Upper lobe of left lung (tissue), 6 donors: ENCODE results near the gene CLSTN2. TPM values are rescaled to one million over a fixed set of nuclear protein-coding genes. Genes with fewer than 3 reads are reported as not detected.

Experiments
- ATAC-seq, 2 donors: fragments of 200-7000 bp; cut with Tn5 transposase; one replicate each; pipeline ENCODE4 v1.9.1; 2022; ENCODE audit warnings: mild to moderate bottlenecking in 2 of 2, moderate library complexity in 2 of 2; ENCODE audit not compliant: low FRiP score in 2 of 2
- DNase-seq, 2 donors: peaks; one replicate each; pipeline ENCODE4 v3.0.0-alpha.2; 2019 to 2020
- H3K27ac ChIP-seq, 4 donors: fragments of 200-600 bp; sonication (generic); one replicate each; pipeline ENCODE4 v1.5.1; 2016 to 2019
- H3K27me3 ChIP-seq, 4 donors: fragments of 200-600 bp; sonication (generic); one replicate each; pipeline ENCODE4 v1.5.1; 2017 to 2019
- H3K36me3 ChIP-seq, 4 donors: fragments of 200-600 bp; sonication (generic); one replicate each; pipeline ENCODE4 v1.5.1; 2016 to 2019
- H3K4me1 ChIP-seq, 4 donors: fragments of 200-600 bp; sonication (generic); one replicate each; pipeline ENCODE4 v1.5.1; 2018 to 2019
- H3K4me3 ChIP-seq, 4 donors: fragments of 200-600 bp; sonication (generic); one replicate each; pipeline ENCODE4 v1.5.1; 2017 to 2019; ENCODE audit warnings: mild to moderate bottlenecking in 2 of 4, moderate library complexity in 1 of 4
- H3K9me3 ChIP-seq, 4 donors: fragments of 200-600 bp; sonication (generic); one replicate each; pipeline ENCODE4 v1.5.1; 2018 to 2019
- CTCF ChIP-seq, 6 experiments: fragments of 450-650 bp in 4 of 6; fragments of 200-600 bp in 2 of 6; sonication (generic) in 2 of 6; IDR thresholded peaks; one replicate each; pipeline ENCODE4 v1.5.1; 2016 to 2019; ENCODE audit warnings: antibody characterized with exemption in 6 of 6
- EP300 ChIP-seq, 4 donors: sonication (generic); formaldehyde crosslinking; IDR thresholded peaks; one replicate each; pipeline ENCODE4 v1.5.1; 2017; ENCODE audit warnings: antibody characterized with exemption in 4 of 4, control low read depth in 2 of 4
- POLR2A ChIP-seq, 4 donors: fragments of 450-650 bp; IDR thresholded peaks; one replicate each; pipeline ENCODE4 v1.5.1; 2016 to 2017; ENCODE audit warnings: antibody characterized with exemption in 4 of 4, mild to moderate bottlenecking in 2 of 4
- POLR2AphosphoS5 ChIP-seq, 2 donors: sonication (generic); formaldehyde crosslinking; IDR thresholded peaks; one replicate each; pipeline ENCODE4 v1.5.1; 2017; ENCODE audit warnings: antibody characterized with exemption in 2 of 2
- WGBS, 2 donors: methylation state at CpG; one replicate each; pipeline ENCODE4 v1.1.5; 2017 to 2018; 5-methylcytosine and 5-hydroxymethylcytosine counted together
- total RNA-seq, 6 donors: library from RNA; depleted of rRNA in 4 of 6; stranded (reverse); fragments of >200 nt in 4 of 6; gene quantifications; one replicate each; pipeline versions ENCODE4 v1.1.0 to v1.2.1, GENCODE V29; 2016 to 2021
- donor health status: DM: no; HTN: no; CAD: no; lungs with moderate emphysema.
- donor health status: DM: no; HTN: yes; CAD: no; lungs with severe emphysema.

The CLSTN2 gene
- total RNA-seq, 6 donors from 2014 or later = 1.0 to 4.3 (median 1.6) TPM

- 96 to 98% methylated on average over 11 of the region's 11 CpGs for WGBS, 2 donors
- H3K4me1 ChIP-seq = no peaks in the 10 kb centered on the region
- H3K4me3 ChIP-seq = no peak overlapping the region
- ATAC-seq = no peak
- no peaks in the 10 kb centered on the region for H3K27me3 ChIP-seq
- DNase-seq = peak in 1 of 2 donors; percentile 29
- no peak overlapping the region for H3K27ac ChIP-seq
- H3K9me3 ChIP-seq = no peaks in the 10 kb centered on the region
- H3K36me3 ChIP-seq = no peaks in the 10 kb centered on the region
- no peak for TF ChIP-seq POLR2A (IDR thresholded peaks at IDR 0.05)
- no peak for TF ChIP-seq CTCF (IDR thresholded peaks at IDR 0.05)
- no peak for TF ChIP-seq EP300 (IDR thresholded peaks at IDR 0.05)
- TF ChIP-seq POLR2AphosphoS5 (IDR thresholded peaks at IDR 0.05) = no peak
These were observed 562.3 kb downstream of the CLSTN2 start for GRCh38 chr3:140497331-140497730.

DNA sequence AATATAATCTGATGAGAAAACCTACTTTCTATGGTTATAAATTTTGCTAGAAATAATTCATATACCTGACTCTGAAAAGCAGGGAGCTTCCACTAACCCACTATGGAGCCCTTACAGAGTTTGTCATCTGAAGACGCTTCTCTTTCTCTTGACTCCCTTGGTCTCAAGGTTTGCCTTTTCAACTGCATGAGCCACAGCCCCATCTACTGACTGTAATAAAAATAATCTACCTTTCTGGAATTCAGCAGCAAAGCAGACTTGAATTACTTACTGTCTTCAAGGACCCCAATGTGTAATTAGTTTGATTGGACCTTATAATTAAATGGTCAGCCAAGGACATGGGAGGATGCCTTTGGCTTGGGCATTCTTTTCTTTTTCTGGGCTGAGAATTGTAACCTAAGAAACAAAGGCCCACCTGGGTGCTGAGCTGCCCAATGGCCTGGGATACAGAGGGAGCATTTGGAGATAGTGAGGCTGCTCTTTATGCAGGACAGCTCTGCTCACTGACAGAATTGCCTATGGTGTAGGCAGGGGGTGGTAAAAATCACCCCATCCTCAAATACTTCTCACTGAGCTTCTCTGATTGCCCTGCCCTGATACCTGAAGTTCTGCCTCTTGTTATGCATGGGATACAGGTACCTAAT, 564.3 kb downstream of the CLSTN2 start:
- no peak overlapping the region for H3K4me3 ChIP-seq
- H3K4me1 ChIP-seq = no peaks in the 10 kb centered on the region
- WGBS, 2 donors = 13 to 33% methylated on average over 1 of the region's 1 CpG
- TF ChIP-seq EP300 (IDR thresholded peaks at IDR 0.05) = no peak
- peak in 2 of 6 experiments; percentile 40 to 41 for TF ChIP-seq CTCF (IDR thresholded peaks at IDR 0.05)
- H3K36me3 ChIP-seq = no peaks in the 10 kb centered on the region
- no peaks in the 10 kb centered on the region for H3K9me3 ChIP-seq
- DNase-seq = no peak
- no peak overlapping the region for H3K27ac ChIP-seq
- no peaks in the 10 kb centered on the region for H3K27me3 ChIP-seq
- no peak for ATAC-seq

GRCh38 chr3:140500473-140500872, 565.5 kb downstream of the CLSTN2 start:
- DNase-seq (no peak), ATAC-seq (no peak)
- no peak overlapping the region for H3K27ac ChIP-seq

DNA sequence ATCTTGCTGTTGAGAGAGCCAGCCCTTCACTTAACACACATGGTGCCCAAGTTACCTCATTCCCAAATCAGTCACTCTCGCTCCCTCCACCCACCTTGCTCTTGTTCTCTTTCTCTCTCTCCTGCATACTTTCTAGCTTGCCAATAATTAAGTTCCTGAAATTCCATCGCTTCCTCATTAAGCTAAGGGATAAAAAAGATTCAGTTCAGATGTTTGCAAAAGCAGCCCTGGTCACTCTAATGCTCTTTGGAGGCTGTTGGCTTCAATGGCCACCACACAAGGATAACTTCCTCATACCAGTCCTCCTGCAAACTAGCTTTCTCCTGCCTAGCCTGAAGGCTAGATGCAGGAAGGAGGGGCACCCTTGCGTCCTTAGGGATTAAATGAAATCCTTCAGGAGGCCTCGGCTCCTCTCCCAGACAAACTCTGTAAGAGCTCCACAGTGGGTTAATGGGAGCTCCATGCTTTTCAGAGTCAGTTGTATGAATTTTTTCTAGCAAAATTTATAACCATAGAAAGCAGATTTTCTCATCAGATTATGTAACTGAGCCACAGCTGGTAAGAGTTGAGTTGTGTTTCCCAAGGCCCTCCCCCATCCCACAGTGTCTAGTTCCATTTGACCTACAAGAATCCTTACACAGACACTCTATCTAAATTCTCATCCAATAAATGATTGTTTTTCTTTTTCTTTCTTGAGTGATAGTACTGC, 566.2 kb downstream of the CLSTN2 start:
- DNase-seq (no peak), ATAC-seq (no peak)
- Histone ChIP-seq H3K36me3 (no peaks in the 10 kb centered on the region), H3K9me3 (no peaks in the 10 kb centered on the region), H3K4me3 (no peak overlapping the region), H3K27ac (no peak overlapping the region), H3K4me1 (no peaks in the 10 kb centered on the region), H3K27me3 (no peaks in the 10 kb centered on the region)
- 67 to 73% methylated on average over 4 of the region's 4 CpGs for WGBS, 2 donors
- TF ChIP-seq POLR2AphosphoS5 (IDR thresholded peaks at IDR 0.05) (no peak), CTCF (IDR thresholded peaks at IDR 0.05) (no peak), EP300 (IDR thresholded peaks at IDR 0.05) (no peak), POLR2A (IDR thresholded peaks at IDR 0.05) (no peak)

More at GRCh38 chr3:140500473-140500872, 565.5 kb downstream of the CLSTN2 start:
- Histone ChIP-seq H3K4me3 (no peak overlapping the region), H3K27me3 (no peaks in the 10 kb centered on the region), H3K4me1 (no peaks in the 10 kb centered on the region), H3K36me3 (no peaks in the 10 kb centered on the region), H3K9me3 (no peaks in the 10 kb centered on the region)
- WGBS, 2 donors = 66 to 67% methylated on average over 2 of the region's 2 CpGs
- no peak for TF ChIP-seq CTCF (IDR thresholded peaks at IDR 0.05)
- TF ChIP-seq POLR2AphosphoS5 (IDR thresholded peaks at IDR 0.05) = no peak
- TF ChIP-seq EP300 (IDR thresholded peaks at IDR 0.05) = no peak
- no peak for TF ChIP-seq POLR2A (IDR thresholded peaks at IDR 0.05)
